Astrocyte of the spinal cord (primary cell): Measurements from ENCODE around the gene PPT1.
"Not testable (repeated sequence)": the region's sequence is repeated elsewhere in the genome, so short reads cannot be mapped to it uniquely, and the experiment has no call there.

Experiments
- DNase-seq: peaks from one replicate; pipeline ENCODE4 v3.0.0; 2011; ENCODE audit warnings: low read depth, low spot score
- H3K4me3 ChIP-seq: 2 replicates; pipeline ENCODE4 v1.5.1; 2011; ENCODE audit warnings: low read depth, mild to moderate bottlenecking, low read length, moderate library complexity
- in situ Hi-C: cut with HindIII; loops from 2 replicates; pipeline ENCODE4 v1.10.0; 2017; ENCODE audit warnings: low sequenced_read_pairs
- TF ChIP-seq, protein P1 (sequence below): IDR thresholded peaks from 2 replicates; pipeline ENCODE4 v1.5.1; 2012; ENCODE audit warnings: low read depth, mild to moderate bottlenecking, low read length, inconsistent platforms

PPT1 gene

DNA sequence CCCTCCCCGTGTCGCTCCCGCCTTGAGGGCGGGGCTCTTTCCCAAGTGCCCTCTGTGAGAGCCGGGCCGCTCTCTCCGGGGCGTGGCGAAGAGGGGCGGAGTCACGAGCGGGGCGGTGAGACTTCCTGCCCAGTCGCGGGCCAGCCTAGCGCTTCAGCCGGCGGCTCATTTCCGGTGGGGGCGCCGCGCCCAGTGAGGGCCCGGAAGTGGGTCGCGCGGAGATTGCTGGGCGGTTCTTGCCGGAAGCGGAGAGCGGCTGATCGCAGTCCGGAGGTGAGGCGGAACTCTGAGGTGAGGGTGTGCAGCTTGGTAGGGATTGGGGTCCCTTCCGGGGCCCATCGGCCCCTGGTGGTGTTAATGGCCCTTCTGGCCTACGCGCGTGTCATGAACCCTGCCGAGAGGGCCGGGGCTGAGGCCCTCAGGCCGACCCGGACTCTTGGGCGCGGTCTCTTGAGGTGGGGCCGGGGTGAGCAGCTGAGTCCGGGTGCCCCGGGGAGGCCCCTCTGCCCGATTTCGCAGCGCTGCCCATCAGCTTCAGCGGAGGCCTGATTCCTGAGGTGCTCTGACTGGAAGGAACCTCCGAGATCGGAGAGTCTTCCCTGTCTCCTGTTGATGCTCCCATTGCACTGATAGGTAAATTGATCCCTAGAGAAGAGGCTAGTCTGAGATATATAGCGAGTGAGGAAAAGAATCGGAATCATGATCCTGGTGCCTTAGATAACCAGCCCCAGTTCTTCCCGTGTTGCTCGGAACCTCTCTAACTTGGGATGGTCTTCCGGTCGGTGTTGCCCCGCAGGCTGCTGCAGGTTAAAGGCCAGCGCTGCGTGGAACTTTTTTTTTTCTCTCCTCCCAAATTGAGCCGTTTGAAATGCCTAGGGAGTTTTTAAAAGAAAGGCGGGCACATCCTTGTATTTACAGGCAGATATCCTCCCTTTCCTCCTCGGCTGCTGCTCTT lies 56.3 kb downstream of the PPT1 start, which contains the start of gene CAP1:
Gene CAP1, plus strand, starts transcription at position 219 of the 955 bp plus-strand sequence. CDS start 18,618 bp downstream, outside the sequence.
- peak; percentile 99 for DNase-seq
- peak within 1 kb of the TSS; percentile 94 for H3K4me3 ChIP-seq
- in situ Hi-C loops, result no loop called here
- TF ChIP-seq, protein P1, sequence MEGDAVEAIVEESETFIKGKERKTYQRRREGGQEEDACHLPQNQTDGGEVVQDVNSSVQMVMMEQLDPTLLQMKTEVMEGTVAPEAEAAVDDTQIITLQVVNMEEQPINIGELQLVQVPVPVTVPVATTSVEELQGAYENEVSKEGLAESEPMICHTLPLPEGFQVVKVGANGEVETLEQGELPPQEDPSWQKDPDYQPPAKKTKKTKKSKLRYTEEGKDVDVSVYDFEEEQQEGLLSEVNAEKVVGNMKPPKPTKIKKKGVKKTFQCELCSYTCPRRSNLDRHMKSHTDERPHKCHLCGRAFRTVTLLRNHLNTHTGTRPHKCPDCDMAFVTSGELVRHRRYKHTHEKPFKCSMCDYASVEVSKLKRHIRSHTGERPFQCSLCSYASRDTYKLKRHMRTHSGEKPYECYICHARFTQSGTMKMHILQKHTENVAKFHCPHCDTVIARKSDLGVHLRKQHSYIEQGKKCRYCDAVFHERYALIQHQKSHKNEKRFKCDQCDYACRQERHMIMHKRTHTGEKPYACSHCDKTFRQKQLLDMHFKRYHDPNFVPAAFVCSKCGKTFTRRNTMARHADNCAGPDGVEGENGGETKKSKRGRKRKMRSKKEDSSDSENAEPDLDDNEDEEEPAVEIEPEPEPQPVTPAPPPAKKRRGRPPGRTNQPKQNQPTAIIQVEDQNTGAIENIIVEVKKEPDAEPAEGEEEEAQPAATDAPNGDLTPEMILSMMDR, result no peak

DNA sequence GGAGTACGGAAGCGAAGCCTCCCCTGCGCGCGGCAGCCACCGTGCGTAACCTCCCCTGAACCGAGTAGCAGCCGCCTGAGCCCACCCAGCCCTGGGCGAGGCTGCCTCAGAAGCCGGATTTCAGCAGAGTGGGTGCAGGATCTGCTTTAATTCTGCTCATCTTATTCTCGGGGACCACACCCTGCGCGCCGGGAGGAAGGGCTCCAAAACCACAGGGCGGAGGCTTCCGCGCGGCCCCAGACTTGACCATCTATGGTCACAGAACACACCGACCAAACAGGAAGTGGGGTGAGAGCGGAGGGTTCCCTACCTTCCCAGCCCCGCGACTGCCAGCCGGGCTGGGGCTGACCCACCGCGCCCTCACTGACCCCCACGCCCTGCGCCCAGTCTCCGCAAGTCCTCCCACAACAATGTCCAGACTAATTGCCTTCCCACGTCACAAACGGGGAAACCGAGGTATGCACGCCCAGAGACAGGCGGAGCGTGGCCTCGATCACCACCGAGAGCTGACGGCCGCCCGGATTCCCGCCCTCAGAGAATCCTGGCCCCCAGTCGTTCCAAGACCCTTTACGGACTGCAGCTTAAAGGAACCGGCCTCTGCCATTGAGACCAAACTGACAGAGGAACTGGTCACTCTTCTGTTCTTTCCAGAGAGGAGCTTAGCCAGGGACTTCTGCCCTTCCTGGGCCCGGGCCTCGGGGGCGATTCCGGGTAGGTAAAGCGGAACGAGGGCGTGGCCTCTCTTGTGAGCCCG lies 57.1 kb downstream of the PPT1 start:
- H3K4me3 ChIP-seq, result peak overlapping the region; percentile 94
- TF ChIP-seq, protein P1, result no peak
- peak; percentile 93 for DNase-seq
- in situ Hi-C loops, result no loop called here

DNA sequence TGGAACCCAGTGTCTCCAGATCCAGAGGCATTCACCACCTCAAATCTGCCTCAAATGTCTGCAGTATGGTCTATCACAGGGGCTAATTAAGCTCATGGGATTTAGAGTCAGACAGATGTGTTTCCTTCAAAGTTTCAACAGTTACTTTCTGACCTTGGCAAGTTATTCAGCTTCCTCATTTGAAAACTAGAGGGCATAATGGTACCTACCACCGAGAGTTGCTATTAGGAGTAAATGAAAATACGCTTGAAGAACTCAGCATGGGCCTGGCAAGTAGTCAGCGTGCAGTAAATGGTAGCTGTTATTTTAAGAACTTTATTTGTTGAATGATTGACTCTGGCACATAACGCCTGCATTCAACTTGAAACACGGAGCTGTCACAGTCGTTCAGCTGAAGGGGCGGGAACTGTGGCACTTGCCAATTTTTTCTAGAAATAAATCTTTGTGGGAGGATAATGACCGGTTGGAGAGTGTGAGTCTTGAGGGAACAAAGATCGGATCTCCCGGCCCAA lies 57.8 kb downstream of the PPT1 start:
- TF ChIP-seq, protein P1, result no peak
- DNase-seq, result no peak
- in situ Hi-C loops, result no loop called here
- peak overlapping the region; percentile 94 for H3K4me3 ChIP-seq

DNA sequence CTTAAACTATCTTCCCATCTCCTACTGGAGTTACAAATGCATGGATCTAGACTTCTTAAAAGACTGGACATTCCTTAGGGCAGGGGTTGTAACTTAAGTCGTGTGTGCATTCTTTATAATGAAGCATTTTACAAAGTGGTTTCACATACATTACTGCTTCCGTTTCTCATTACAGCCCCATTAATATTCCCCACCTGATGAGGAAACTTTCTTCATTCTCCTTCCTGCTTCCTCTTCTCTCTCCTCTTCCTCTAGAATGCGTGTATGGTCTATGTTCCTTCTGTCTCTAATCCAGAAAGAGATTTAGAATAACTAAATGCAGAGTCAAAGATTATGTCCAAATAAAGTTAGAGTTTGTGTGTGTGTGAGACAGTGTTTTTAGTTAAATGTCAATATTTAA lies 58.4 kb downstream of the PPT1 start:
- no peak overlapping the region for H3K4me3 ChIP-seq
- TF ChIP-seq, protein P1, result no peak
- DNase-seq, result no peak
- in situ Hi-C loops, result no loop called here

DNA sequence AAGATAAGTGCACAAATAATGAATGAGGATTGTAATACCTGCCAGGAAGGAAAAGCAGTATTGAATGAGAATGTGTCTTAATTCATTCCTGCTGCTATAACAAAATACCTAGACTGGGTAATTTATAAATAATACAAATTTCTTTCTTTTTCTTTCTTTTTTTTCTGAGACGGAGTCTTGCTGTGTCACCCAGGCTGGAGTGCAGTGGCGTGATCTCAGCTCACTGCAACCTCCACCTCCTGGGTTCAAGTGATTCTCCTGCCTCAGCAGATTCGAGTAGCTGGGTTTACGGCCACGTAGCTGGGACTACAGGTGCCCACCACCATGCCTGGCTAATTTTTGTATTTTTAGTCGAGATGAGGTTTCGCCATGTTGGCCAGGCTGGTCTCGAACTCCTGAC lies 59.8 kb downstream of the PPT1 start:
- H3K4me3 ChIP-seq, in situ Hi-C loops, DNase-seq: not testable (repeated sequence)

DNA sequence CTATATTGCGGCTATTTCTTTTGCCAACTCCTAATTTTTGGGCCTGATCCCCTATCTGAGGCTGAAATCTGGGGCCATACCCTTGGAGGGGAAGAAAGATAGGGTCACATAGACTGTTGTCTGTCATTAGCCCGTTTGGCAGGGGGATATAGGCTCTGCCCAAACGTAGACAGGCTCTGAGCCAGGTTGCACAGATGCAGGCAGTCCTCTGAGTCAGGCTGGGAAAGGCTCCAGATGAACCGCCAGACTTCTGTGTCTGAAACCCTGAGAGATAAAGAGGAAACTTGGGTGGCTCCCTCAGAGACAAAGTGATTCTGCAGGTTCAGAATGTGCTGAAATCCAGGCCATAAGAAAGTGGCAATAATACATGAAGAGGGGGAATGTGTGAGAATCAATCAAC lies 60.5 kb downstream of the PPT1 start:
- TF ChIP-seq, protein P1, result no peak
- in situ Hi-C loops, result no loop called here
- peak; percentile 80 for DNase-seq
- H3K4me3 ChIP-seq, result no peak overlapping the region
